NCI-H82 treated with DMSO at 0.1 percent for 48 hours (cell line): ENCODE results near the gene OBP2A.
"Not testable (repeated sequence)": the region's sequence is repeated elsewhere in the genome, so short reads cannot be mapped to it uniquely, and the experiment has no call there.

ENCODE experiments used
- DNase-seq: peaks from one replicate; lab custom pipeline; 2025; ENCODE audit not compliant: unreplicated experiment; lab: John Stamatoyannopoulos, UW

Gene OBP2A

DNA sequence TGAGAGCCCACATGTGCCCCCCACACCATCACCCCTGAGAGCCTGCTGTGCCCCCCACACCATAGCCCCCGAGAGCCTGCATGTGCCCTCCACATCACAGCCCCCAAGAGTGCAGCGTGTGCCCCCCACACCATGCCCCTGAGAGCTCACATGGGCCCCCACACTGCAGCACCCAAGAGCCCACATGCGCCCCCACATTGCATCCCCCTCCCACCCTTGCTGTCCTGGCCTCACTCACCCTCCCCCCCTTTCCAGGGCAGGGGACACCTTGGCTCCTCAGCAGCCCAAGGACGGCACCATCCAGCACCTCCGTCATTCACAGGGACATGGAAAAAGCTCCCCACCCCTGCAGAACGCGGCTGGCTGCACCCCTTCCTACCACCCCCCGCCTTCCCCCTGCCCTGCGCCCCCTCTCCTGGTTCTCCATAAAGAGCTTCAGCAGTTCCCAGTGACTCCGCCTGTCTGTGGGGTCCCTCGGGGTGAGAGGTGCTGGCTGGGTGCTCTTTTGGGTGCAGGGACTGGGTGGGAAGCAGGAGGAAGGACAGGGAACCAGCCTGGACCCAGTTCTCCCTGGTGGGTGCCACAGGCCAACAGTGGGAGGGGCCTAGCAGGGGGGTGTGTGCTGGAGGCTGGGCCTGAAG lies 19.7 kb upstream of the OBP2A start:
- no peak for DNase-seq

DNA sequence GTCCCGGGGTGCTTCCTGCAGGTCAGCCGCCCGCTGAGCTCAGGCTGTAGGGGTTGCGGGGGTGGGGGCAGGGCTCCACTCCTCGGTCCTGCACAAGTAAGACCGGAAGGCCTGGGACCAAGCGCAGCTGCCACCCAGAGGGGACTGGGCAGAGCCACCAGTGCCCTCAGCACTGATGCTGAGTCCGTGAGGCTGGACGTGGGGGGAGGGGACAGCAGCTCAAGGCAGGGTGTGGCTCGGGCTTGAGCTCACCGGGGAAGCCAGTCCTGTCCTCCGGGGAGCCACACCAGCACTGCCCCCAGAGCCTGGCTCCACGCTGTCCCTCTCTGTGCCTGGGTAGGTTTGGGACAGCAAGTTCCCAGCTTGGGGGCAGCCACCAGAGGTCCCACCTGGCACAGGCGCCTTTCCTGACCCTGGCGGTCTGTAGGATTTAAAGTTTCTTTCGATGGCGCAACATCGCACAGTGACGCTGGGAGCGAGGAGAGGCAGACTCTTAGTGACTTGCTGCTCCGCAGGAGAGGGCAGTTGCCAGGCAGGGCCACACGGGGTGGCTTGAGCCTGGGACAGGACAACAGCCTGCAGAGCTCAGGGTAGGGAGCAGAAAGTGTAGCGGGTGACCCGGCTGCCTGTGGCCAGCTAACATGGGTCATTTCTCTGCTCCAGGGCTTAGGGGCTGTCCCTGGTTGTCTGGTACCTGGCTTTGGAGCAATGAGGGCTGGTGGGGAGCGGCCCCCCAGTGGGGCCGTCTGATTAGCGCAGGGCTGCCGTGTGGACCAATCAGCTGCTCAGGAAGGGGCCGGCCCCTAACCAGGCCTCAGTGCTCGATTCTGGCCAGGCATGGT lies 19.0 kb upstream of the OBP2A start:
- no peak for DNase-seq

GRCh38 chr9:135528842-135529435 lies 17.0 kb upstream of the OBP2A start:
- not testable (repeated sequence) for DNase-seq

- DNase-seq, result no peak
Observed at GRCh38 chr9:135530146-135530545, 15.8 kb upstream of the OBP2A start.

GRCh38 chr9:135531096-135531495 lies 14.8 kb upstream of the OBP2A start:
- DNase-seq, result no peak

- no peak for DNase-seq
Observed at GRCh38 chr9:135533113-135533512, 12.8 kb upstream of the OBP2A start.

DNA sequence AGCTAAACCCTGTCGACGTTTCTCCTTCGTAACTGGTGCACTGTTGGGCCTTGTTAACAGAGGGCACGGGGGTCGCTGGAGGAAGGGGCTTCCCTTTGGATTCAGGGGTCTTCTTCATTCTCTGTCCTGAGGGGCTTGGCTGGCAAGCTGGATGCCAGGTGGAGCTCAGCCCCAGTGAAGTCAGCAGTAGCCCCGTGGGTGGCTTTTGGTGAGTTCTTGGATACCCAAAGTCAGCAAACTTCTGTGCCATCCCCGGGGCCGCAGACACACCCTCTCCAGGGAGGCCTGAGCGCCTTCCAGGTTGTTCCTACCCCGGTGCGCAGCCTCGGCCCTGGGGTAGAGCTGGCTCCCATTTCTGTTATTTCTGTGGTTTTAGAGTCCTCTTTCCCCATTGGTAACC lies 12.3 kb upstream of the OBP2A start:
- no peak for DNase-seq

DNA sequence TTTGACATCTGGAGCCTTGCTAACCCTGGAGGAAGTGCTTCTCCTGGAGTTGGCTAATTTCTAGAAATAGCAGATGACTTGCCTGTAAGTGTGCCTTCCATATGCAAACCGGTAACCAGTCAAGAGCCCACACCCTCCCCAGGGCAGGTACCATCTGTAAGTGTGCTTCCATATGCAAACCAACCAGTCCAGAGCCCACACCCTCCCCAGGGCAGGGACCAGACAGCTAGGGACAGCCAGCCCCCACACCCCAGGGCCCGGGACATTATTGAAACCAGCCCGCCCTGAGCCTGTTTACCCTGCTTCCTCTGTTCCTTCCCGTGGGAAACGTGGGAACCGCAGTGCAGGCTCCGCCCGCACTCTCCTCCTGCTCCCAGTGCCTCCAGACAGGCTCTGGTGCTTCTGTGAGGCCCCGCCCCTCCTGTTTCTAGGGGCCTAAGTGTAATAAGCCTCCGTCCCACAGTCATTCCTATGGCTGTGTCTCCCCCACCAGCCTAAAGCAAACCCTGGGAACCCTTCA lies 11.7 kb upstream of the OBP2A start:
- DNase-seq, result not testable (repeated sequence)

DNA sequence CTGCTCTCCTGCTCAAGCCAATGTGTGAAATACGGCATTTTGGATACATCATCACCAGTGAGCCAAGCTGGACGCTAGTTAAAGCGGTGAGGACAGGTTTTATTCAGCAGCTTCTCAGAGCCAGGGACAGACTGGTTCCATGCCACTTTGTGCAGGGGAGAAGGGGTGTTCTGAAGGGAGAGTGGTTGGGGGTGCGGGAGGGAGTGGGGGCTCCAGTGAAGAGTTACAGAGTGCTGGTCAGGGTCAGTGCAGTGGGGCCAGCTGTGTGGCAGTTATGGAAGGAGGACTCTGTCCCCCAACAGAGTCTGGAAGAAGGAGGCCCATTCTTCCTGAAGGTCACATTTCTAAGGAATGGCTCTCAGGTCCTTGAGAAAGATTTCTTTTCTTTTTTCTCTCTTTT lies 11.1 kb upstream of the OBP2A start:
- DNase-seq, result not testable (repeated sequence)

DNA sequence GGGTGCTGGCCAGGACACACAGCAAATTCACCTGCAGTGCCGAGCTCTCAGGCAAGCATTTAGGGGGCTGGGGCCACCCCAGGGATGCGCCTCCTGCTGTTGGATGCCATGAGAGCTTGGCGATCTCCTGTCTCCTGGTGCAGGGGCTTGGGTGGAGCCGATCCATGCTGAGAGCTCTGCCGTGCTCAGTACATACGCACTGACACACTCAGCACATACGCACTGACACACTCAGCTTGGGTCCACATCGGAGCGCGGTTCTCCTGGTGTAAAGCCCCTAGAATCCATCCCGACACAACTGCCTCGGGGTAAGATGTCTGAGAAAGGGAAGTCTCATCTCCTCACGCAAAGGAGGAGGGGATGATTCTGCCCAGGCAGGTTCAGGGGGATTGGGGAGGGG lies 10.3 kb upstream of the OBP2A start:
- DNase-seq, result not testable (repeated sequence)

DNA sequence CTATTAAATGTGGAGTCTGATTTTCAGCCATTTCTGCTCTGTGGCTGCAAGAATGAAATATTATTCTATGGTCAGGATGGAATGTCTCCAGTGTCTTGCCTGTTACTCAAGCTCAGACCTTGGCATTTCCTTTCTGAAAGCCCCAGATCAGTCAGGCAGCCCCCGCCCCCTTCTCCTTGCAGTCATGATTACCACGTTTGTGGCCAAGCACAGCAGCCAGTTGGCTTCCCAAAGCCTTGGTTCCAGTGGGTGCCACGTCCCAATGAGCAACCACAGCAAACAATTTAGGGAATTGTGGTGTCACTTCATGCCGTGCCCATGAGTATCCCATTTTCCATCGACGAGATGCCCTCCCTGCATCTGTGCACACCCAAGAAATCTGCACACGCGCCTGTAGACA lies 9.7 kb upstream of the OBP2A start:
- DNase-seq, result no peak

- not testable (repeated sequence) for DNase-seq
Observed at GRCh38 chr9:135543262-135543894, 2.5 kb upstream of the OBP2A start.

DNA sequence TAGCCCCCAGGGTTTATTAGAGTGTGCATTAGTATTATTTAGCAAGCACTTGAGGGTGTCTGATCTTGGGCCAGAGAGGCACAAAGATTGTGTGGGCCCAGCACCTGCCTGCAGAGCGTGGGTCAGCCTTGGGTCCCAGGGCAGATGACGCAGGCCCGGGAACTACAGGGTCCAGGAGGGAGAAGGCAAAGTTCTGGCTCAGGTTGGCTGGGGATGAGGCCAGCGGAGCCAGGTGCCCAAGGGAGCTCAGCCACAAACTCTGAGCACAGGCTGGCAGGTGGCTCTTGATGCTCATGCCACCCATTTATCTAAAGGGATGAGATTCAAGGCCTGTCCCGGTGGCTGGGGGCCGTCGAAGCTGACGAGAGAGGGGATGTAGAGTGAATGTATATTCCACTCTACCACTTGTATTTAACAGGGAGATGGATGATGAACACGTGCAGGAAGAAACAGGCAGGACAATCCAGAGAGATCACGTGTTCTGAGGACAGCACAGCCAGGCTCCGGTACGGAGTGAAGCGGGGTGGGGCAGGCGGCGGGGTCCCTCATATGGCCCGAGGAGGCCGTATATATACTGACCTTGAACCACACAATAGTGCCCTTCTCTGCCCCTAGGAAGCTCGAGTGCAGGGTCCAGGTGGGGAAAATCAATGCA lies 818 bp upstream of the OBP2A start:
- DNase-seq, result no peak

- not testable (repeated sequence) for DNase-seq
Observed at GRCh38 chr9:135546792-135547617, 1.1 kb downstream of the OBP2A start.

GRCh38 chr9:135547756-135548736 lies 2.1 kb downstream of the OBP2A start:
- no peak for DNase-seq

GRCh38 chr9:135549478-135550343 lies 3.8 kb downstream of the OBP2A start:
- DNase-seq, result not testable (repeated sequence)

DNA sequence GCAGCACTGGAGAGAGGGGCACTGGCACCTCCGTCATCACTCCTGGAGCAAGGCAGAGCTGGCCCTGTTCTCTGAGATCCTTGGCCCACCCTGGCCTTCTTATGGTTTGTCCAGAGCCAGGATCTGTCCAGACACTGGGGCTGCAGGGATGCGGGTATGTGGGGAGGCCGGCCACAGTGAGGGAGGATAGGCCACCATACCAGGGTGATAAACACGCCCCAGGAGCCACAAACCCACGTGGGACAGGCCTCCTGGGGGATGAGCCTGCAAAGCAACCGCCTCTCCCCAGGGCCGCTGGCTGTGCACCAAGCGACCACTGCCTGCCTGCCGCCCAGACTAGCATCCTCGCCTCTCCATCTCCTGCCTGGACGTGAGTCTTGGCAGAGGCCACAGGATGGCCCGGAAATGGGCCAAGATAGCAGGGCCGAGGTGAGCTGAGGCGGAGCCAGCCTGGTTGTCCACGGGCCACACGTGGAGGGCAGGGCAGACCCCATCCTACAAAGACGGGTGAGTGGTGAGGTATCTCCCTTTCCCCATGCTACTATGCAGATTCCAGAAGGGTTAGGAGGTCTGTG lies 4.5 kb downstream of the OBP2A start:
- DNase-seq, result no peak

DNA sequence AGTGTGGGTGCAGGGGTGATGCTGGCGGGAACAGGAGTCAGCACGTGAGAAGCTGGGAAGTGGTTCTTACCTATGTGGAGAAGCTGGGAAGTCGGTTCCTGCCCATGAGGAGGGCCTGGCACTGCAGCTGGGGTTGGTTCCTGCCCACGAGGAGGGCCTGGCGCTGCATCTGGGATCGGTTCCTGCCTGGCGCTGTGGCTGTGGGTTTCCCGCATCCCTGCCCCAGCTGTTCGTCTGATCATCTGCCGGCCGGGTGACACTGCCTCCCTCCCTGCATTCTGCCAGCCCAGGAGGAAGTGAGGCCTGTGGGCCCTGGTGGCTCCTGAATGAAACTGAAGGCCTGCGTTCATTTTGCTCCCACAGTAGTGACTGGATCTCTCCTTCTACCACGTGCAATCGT lies 5.1 kb downstream of the OBP2A start:
- DNase-seq, result no peak
